ENCODE measurements around the gene RPTOR. TPM values are rescaled to one million over a fixed set of nuclear protein-coding genes. Genes with fewer than 3 reads are reported as not detected.

RPTOR gene
- total RNA-seq, 1 experiment from 2014 or later: 25.1 TPM

GRCh38 chr17:80644536-80644935 lies 99.9 kb downstream of the RPTOR start:
- H4K91ac ChIP-seq (ENCODE audit: insufficient read length, low read depth, low read length): no peak overlapping the region
- H3K27ac ChIP-seq (ENCODE audit: insufficient read length, low read depth, low read length): no peak overlapping the region
- no peak overlapping the region for H3K4ac ChIP-seq (ENCODE audit: low read depth, low read length)
- H3K4me2 ChIP-seq (ENCODE audit: insufficient read depth, insufficient read length, low read length): no peak overlapping the region
- H3K9me3 Mint-ChIP-seq: no peaks in the 10 kb centered on the region
- no peak overlapping the region for H2BK5ac ChIP-seq (ENCODE audit: insufficient read length, low read length)
- no peak overlapping the region for H2BK15ac ChIP-seq (ENCODE audit: low read depth, low read length)
- no CpG with 5 or more reads among the region's 3 CpGs for WGBS (ENCODE audit: extremely low coverage, insufficient read length, low lambda C conversion rate)
- no peak overlapping the region for H4K5ac ChIP-seq (ENCODE audit: insufficient read length, low read depth, low read length)
- no peak overlapping the region for H3K9ac ChIP-seq (ENCODE audit: extremely low read depth, insufficient read length, low read length)
- H3K4me1 ChIP-seq (ENCODE audit: insufficient read depth, low read length): no peaks in the 10 kb centered on the region; the same call in 1 of the 2 replicates
- no peaks in the 10 kb centered on the region for H3K23me2 ChIP-seq (ENCODE audit: insufficient read length, low read depth, low read length, poor library complexity, severe bottlenecking)
- no peaks in the 10 kb centered on the region; a peak in 1 of 7 replicates for H3K36me3 Mint-ChIP-seq (ENCODE audit: insufficient read depth in 1 of 3, low read depth in 3 of 3)
- H3K18ac ChIP-seq (ENCODE audit: insufficient read length, low read depth, low read length): no peak overlapping the region
- no peak overlapping the region for H3T11ph ChIP-seq (ENCODE audit: low read length)
- no peaks in the 10 kb centered on the region for H3K27me3 Mint-ChIP-seq (ENCODE audit: low read depth)
- no peak for TF ChIP-seq CTCF (conservative IDR thresholded peaks at IDR 0.05)
- no peak overlapping the region for H2BK12ac ChIP-seq (ENCODE audit: insufficient read length, low read depth, low read length)
- no peak overlapping the region for H3K56ac ChIP-seq (ENCODE audit: insufficient read length, low read depth, low read length)
- no peak overlapping the region for H3K14ac ChIP-seq (ENCODE audit: insufficient read depth, low read length)
- H2AK5ac ChIP-seq (ENCODE audit: insufficient read length, low read length): no peak overlapping the region
- no peak overlapping the region for H3K23ac ChIP-seq (ENCODE audit: insufficient read length, low read depth, low read length)
- H2AFZ ChIP-seq (ENCODE audit: low read length): no peak overlapping the region
- H4K8ac ChIP-seq (replicated peaks; ENCODE audit: insufficient read length, low read depth, low read length): no peak overlapping the region
- no peak overlapping the region for H3K4me3 Mint-ChIP-seq
- no peaks in the 10 kb centered on the region for H4K20me1 ChIP-seq (ENCODE audit: control insufficient read depth, insufficient read depth, insufficient read length)
- no peaks in the 10 kb centered on the region for H3K27me3 ChIP-seq (ENCODE audit: insufficient read depth, low read length)
- H3K4me1 Mint-ChIP-seq: peaks cover 25 to 30% of the 10 kb centered on the region in 2 experiments
- no peaks in the 10 kb centered on the region for H3K79me2 ChIP-seq (ENCODE audit: insufficient read depth, low read length)
- H3K9me3 ChIP-seq (ENCODE audit: control insufficient read depth, low read depth, low read length): no peaks in the 10 kb centered on the region
- H2BK20ac ChIP-seq (ENCODE audit: low read depth, low read length, poor library complexity, severe bottlenecking): no peak overlapping the region
- no peaks in the 10 kb centered on the region for H3K79me1 ChIP-seq (ENCODE audit: insufficient read depth, low read depth, low read length, poor library complexity, severe bottlenecking)
- DNase-seq: no peak
- no peak overlapping the region for H3K27ac Mint-ChIP-seq
- H2BK120ac ChIP-seq (ENCODE audit: low read depth, low read length, poor library complexity, severe bottlenecking): no peak overlapping the region

Data from H9 (cell line).